Coronary artery (tissue), 2 donors: Measurements from ENCODE around the gene SIGLEC10.
"Not testable (repeated sequence)": the region's sequence is repeated elsewhere in the genome, so short reads cannot be mapped to it uniquely, and the experiment has no call there.

Experiments used
- DNase-seq: peaks from one replicate; pipeline ENCODE4 v3.0.0-alpha.2; 2017; ENCODE audit warnings: low spot score
- H3K27ac ChIP-seq, 2 donors: fragments of 200-600 bp; sonication (generic); one replicate each; pipeline ENCODE4 v1.5.1; 2016 to 2019
- H3K4me3 ChIP-seq: fragments of 200-600 bp; sonication (generic); 2 replicates; pipeline ENCODE4 v1.5.1; 2016; ENCODE audit warnings: mild to moderate bottlenecking, moderate library complexity
- TF ChIP-seq, protein P1 (sequence below): fragments of 200-600 bp; sonication (generic); IDR thresholded peaks from one replicate; pipeline ENCODE4 v1.5.1; 2019; ENCODE audit warnings: antibody characterized with exemption

Gene SIGLEC10

DNA sequence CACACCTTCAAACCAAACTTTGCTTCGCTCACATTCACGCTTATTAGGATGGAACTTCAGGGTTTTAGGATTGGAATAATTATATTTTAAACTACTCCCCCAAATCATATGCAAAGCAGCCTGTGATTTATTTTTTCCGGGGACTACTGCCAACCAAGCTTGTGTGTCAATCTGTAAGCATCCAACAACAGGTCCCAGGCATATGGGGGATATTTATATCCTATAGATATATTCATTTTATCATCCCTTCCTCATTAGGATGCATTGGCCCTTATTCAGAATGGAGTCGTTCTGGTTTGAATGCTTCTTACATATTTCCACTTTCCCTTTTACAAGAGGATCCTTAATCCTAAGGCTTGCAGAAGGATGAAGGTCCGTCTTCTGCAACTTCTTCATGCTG lies 18.2 kb downstream of the SIGLEC10 start:
- Histone ChIP-seq H3K27ac (no peak overlapping the region), H3K4me3 (no peak overlapping the region)
- TF ChIP-seq, protein P1, sequence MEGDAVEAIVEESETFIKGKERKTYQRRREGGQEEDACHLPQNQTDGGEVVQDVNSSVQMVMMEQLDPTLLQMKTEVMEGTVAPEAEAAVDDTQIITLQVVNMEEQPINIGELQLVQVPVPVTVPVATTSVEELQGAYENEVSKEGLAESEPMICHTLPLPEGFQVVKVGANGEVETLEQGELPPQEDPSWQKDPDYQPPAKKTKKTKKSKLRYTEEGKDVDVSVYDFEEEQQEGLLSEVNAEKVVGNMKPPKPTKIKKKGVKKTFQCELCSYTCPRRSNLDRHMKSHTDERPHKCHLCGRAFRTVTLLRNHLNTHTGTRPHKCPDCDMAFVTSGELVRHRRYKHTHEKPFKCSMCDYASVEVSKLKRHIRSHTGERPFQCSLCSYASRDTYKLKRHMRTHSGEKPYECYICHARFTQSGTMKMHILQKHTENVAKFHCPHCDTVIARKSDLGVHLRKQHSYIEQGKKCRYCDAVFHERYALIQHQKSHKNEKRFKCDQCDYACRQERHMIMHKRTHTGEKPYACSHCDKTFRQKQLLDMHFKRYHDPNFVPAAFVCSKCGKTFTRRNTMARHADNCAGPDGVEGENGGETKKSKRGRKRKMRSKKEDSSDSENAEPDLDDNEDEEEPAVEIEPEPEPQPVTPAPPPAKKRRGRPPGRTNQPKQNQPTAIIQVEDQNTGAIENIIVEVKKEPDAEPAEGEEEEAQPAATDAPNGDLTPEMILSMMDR, result no peak
- DNase-seq, result no peak

DNA sequence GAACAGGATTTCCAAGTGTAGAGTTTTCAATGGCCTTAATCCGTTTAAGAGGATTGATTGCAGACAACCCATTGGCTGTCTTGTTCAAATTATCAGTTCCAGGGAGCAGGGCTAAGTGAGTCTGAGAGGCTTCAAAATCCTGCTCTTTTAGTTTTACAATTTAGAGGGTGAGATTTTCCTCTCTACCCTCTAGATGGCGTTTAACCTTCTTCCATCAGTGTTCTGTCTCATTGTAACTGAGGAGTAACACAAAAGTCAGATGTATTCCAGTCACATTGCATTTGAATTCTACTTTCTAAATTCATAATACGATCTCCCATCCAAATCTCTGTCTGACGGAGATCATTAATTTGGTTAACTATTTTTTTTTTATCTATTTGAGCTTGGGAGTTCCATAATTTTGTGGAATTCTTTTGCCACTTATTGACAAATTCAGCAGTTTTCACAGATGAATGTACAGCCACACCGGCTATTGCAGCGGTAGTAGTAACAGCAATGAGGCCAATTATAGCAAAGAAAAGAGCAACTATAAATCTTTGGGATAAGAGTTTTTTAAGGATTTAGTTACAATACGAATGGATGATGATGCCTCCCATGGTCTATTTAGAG lies 19.2 kb downstream of the SIGLEC10 start:
- no peak for DNase-seq
- Histone ChIP-seq H3K4me3 (no peak overlapping the region), H3K27ac (no peak overlapping the region)
- TF ChIP-seq, protein P1, result peak; percentile 25

DNA sequence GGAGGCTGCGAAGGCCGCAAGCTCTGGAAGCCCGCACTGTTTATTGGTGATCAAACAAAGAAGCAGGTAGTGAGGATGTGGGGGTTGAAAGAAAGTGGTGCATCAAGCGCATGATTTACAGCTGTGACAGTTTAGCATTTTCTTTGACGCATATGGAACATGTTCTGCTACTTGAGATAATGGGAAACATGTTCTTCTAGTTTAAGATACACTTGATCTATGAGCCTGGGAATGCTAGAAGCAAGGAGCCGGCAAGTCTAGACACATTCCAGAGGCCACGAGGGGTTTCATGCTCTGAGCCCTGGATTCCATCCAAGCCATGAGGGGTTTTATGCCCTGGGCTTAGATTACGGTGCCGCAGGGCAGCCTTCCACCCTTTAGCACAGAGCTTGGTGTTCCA lies 20.0 kb downstream of the SIGLEC10 start:
- H3K4me3 ChIP-seq, DNase-seq, H3K27ac ChIP-seq: not testable (repeated sequence)

DNA sequence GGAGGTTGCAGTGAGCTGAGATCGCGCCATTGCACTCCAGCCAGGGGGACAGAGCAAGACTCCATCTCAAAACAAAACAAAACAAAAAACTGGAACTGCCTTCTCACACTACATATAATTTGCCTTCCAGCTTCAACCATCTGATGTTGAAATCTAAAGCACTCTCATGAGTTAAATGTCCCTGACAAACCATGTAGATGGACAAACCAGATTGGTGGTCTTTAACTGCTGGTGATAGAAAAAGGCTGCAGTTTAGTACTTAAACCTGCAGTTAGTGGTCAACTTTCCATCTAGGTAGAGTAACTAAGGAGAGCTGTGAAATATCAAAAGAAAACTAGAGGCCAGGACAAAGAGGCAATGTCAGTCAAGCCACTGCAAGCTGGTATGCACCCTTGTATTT lies 21.3 kb downstream of the SIGLEC10 start:
- DNase-seq, result no peak
- no peak overlapping the region for H3K27ac ChIP-seq
- TF ChIP-seq, protein P1, result no peak

DNA sequence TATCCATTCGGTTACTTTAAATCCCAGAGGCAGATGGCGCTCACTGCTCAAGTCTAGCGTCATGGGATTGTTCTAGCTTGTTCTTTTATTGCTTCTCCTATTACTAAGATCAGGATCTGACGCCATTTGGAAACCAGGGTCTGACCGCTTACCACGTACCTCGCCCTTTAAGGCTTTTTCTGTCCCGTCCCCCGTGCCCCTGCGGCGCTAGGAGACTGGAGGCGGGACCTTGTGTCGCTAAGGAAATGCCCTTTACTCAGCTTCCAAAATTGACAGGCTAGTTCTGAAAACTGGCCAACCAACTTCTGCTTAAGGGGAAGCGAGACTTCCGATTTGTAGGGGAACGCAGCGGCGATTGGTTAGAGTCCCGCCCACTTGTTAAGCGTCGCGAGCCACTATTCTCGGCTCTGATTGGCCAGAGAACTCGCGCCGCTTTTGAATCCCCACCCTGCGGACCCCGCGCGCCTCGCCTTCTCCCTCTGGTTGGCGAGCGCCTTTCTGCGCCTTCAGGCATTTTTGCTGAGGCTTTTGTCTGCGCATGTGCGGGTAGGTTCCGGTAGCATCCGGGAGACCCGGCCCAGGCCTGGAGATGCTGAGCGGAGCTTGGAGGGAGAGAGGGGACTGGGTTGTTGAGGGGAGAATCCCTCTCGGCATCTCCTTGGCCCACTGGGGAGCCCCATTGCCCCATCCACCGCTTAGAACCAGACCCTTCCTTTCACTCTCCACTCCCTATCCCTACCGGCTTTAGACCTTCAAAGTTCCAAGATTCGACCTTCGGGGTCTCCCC lies 23.2 kb downstream of the SIGLEC10 start:
- peak overlapping the region; percentile 62 for H3K4me3 ChIP-seq
- H3K27ac ChIP-seq, result peak overlapping the region; percentile 58 to 73
- TF ChIP-seq, protein P1, result no peak
- peak; percentile 95 for DNase-seq

More for the DNA sequence above, 21.3 kb downstream of the SIGLEC10 start:
- no peak overlapping the region for H3K4me3 ChIP-seq

DNA sequence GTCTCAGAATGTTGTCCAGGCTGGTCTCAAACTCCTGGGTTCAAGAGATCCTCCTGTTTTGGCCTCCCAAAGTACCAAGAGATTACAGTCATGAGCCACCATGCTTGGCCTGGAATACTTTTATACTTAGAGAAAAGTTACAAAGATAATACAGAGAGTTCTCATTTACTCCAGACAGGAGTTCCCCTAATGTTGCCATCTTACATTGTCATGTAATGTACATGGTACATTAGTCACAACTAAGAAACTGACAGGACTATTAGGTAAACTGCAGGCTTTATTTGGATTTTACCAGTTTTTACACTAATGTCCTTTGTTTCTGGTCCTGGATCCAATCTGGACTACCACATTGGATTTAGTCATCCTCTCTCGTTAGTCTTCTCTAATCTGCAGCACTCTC lies 24.7 kb downstream of the SIGLEC10 start:
- TF ChIP-seq, protein P1, result no peak
- H3K4me3 ChIP-seq, result no peak overlapping the region
- no peak for DNase-seq
- no peak overlapping the region for H3K27ac ChIP-seq

DNA sequence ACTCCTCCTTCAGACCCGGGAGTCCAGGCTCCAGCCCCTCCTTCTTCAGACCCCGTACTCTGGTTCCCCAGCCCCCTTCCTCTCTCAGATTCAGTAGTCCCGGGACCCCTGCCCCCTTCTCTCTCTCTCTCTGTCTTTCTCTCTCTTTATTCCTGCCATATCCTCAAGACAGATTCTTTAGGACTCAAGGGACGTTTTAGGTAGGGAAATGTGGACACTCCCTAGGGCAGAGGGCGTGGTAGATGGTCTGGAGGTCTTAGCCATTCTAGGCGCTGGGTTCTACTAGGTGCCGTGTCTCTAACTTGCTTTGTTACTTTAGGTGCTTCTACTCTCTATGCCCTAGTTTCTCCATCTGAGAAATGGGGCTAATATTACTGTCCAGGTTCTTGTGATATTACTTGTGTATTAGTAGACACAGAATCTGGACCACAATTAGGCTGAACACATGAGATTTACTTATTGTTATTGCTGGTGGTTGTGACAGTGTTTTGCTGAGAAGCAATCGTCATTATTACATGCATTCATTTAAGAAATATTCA lies 26.3 kb downstream of the SIGLEC10 start:
- no peak overlapping the region for H3K4me3 ChIP-seq
- H3K27ac ChIP-seq, result no peak overlapping the region
- TF ChIP-seq, protein P1, result no peak
- DNase-seq, result no peak
